GM15510 (cell line): ENCODE results near the gene MICAL3.

Experiments
- POLR2A ChIP-seq: IDR thresholded peaks from 3 replicates; pipeline ENCODE4 v1.6.1; 2011; ENCODE audit warnings: borderline replicate concordance; ENCODE audit not compliant: insufficient read length; ENCODE audit errors: extremely low read depth

MICAL3 gene

DNA sequence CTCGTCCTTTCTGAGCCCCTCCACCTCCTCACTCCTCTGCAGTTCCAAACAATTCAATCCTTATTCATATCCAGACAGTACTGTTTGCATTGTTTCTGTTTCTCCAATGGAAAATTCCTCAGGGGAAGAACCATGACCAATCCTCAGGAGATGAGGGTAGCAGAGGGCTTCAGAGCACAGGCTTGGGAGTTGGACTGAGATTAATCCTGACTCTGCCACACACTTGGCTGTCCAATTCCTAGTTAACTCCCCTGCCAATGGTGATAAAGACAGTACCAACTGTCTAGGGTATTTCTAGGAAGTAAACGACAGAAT lies 58.0 kb downstream of the MICAL3 start:
- TF ChIP-seq POLR2A = no peak

DNA sequence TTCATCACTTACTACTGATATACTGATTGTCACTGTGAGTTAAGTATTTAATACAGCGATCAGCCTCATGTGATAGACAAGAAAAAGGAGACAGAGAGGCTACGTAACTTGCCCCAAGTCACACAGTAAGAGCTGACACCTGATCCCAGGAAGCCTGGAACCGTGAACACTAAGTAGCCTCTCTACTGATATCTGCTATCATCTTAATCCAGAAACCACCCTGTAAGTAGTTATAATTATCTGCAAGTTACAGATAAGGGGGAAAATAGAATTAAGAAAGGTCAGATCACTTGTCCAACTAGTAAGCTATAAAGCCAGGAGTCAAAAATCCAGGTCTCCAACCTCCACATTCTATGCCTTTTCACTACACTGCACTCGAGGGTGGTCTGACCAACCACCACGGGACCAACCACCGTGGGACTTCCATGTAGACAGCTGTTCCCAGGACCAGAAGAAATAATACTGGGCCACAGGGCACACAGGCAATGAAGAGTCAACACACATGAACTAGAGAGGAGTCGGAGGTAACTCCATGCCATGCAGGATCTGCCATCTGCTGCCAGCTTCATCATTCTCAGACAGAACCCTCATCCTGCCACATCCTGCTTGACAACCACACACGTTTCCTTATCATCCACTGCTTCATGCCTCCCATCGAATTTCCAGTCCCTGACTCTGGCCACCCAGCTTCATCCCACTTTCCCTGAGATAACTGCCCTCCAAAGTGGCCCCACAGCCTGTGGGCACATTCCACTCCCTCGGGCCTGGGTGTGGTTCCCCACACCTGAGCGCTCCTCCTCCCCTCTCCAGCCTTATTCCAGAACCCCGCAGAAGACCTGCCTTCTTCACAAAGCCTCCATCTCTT lies 58.6 kb downstream of the MICAL3 start:
- TF ChIP-seq POLR2A = no peak

DNA sequence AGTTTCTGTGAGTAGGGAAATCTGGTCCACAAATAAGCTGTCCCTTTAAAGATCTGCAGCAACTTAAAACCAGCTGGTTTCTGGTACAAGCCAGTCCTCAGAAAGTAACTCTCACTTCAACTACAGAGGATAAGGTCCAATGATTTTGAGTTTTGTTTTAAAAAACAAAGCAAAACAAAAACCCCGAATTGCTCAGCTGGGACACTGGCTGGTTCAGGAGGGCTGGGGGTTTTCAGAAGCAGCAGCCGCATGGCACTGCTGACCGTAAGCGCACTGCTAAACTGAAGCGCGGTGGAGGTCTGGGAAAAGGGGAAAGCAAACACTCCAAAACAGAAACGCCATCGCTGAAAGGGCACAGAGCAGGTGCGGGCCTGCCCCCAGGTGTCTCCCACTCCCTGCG lies 59.7 kb downstream of the MICAL3 start:
- no peak for TF ChIP-seq POLR2A

DNA sequence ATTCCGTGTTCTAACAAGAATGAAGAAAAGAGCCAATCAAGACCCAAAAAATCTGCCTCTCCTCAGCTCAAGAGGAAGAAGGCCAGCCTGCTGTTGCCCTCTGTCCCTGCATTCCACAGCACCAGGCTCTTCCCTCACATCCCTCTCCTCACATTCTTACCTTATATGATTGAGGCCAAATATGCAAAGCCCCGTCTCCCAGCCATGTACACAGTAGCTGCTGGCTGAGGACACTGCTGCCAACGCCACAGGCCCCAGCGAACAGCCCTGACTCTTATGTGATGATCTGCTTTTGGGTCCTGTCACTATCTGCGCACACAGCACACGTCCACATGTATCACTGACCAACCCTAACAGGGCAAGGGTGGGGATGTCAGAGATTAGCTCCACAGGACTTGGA lies 60.2 kb downstream of the MICAL3 start:
- TF ChIP-seq POLR2A = no peak

DNA sequence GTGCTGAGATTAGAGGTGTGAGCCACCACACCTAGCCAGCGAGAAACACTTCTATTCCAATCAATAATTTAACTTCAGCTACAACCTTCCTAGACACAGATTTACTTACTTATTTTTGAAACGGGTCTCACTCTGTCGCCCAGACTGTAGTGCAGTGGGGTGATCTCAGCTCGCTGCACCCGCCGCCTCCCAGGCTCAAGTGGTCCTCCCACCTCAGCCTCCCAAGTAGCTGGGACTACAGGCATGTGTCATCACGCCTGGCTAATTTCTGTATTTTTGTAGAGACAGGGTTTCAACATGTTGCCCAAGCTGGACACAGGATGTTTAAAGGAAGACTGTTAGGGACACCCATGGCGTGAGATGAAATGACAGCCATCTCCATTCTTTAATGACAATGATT lies 61.3 kb downstream of the MICAL3 start:
- TF ChIP-seq POLR2A = no peak

DNA sequence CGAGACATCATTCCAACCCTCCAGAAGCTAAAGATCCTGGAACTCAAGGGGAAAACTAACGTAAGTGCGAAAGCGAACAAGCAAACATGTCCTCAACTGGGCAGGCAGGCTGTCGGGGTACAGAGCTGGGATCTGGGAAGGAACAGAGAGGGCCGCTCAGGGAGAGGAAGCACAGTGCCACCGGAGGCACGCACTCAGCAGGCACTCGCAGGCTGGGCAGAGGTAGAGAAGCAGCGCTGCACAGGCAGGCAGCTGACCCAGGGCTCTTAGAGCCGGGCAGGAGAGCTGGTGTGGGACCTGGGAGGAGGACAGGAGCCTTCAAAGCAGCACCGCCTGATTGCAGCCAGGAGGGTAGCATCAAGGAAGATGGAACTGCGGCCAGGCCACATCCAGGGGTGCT lies 62.2 kb downstream of the MICAL3 start:
- no peak for TF ChIP-seq POLR2A

GRCh38 chr22:17961446-17961729 lies 63.0 kb downstream of the MICAL3 start:
- no peak for TF ChIP-seq POLR2A

DNA sequence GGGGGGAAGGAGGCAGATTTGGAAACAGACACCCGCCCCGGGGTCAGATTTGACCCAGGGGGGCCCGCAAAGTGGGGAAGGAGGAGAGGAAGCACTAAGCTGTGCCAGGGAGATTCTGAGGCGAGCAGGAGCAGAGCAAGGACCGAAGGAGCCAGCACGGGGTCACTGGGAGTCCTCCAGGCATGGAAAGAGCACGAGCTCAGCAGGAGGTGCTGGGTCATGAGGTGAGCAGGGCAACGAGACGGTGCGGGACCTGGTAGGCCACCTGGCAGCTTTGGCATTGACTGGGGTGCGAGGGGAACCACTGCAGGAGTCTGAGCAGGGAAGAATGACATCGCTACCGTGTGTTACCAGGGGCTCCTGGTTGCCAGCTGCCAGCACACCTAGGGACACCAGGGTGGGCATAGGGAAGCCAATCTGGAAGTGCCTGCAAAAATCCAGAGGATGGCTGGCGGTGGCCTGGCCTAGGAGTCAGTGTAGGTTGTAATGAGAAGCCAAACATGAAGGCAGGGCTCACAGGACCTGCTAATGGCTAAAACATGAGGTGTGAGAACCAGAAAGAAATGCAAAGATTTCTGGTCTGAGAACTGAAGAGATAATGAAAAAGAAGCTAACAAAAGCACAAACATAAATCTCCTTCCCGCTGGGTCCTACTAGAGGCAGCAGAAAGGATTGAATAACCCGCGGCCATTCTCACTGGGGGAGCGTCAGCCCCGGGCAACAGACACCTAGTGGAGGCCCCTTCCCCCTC lies 63.5 kb downstream of the MICAL3 start:
- TF ChIP-seq POLR2A = no peak

- TF ChIP-seq POLR2A = no peak
Observed at GRCh38 chr22:17960011-17960410, 64.3 kb downstream of the MICAL3 start.

DNA sequence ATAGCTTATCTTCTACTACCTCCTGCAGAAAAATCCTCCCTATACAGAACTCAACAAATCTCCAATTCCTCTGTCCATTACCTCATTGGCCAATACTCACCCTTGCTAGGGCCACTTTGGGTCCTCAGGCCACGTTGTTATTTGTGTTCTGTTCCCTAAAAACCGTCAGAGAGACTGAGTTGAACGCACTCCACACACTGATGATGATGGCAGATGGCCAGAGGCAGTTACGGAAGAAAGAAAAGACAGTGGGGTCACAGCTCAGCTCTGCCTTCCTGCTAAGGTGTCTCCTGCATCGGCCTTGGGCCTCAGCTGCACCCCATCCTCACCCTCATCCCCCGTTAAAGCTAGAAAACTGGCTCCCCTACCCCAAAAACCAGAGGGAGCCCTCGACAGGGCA lies 66.2 kb downstream of the MICAL3 start:
- TF ChIP-seq POLR2A = no peak

DNA sequence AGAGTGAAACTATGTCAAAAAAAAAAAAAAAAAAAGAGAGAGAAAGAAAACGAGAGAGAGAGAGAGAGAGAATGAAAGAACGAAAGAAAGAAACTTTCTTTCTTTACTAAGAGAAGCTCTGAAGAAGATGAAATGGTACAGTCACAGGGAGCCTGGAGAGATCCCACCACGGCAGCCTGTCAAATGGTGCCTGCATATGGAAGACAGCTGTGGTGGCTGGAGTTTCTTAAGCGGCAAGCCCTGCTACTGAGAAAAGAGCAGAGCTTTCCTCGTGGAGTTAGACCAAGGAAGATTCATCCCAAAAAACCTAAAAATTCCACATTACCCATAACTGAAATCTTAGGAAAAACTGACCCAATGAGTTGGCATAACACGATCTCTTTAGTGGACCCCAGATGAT lies 66.7 kb downstream of the MICAL3 start:
- TF ChIP-seq POLR2A = no peak

GRCh38 chr22:17957204-17957603 lies 67.2 kb downstream of the MICAL3 start:
- TF ChIP-seq POLR2A = no peak

DNA sequence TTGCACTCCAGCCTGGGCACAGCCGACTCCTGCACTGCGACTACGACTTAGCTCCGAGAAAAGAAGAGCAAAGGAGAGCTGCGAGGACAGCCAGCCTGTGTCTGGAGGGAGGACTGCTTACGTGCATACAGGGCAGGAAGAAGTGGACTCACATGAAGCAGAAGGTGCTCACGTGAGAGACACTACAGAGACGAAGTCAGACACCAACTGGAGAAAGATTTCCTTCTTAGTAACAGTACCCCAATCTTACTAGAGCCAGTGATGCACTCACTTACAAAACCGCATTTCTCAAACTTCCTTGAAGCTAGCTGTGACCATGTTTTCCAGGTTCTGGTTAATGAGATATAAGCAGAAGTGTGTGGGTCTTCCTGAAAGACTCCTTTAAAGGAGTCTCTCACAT lies 67.7 kb downstream of the MICAL3 start:
- TF ChIP-seq POLR2A = no peak

- no peak for TF ChIP-seq POLR2A
Observed at GRCh38 chr22:17955590-17956379, 68.6 kb downstream of the MICAL3 start.

GRCh38 chr22:17954860-17955587 lies 69.3 kb downstream of the MICAL3 start:
- no peak for TF ChIP-seq POLR2A
